CD8-positive, alpha-beta memory T cell (primary cell): ENCODE data around the gene CHST11. TPM values are rescaled to one million over a fixed set of nuclear protein-coding genes. Genes with fewer than 3 reads are reported as not detected.

Source experiments
- CTCF ChIA-PET: fragments of 350-600 bp; sonication (Branson Sonifier 250); formaldehyde crosslinking; loops from one replicate; lab custom pipeline; 2021; ENCODE audit warnings: antibody characterized with exemption; lab: Charles Lee
- POLR2A ChIA-PET: fragments of 350-600 bp; sonication (Branson Sonifier 250); formaldehyde crosslinking; loops from one replicate; lab custom pipeline; 2021; ENCODE audit warnings: antibody characterized with exemption; lab: Charles Lee
- DNase-seq, 5 donors: peaks; one replicate each; pipeline versions ENCODE4 v3.0.0 to v3.0.0-alpha.2; 2020 to 2022; ENCODE audit warnings: mixed read lengths in 1 of 5
- H3K27ac ChIP-seq: one replicate; pipeline ENCODE4 v1.7.0; 2013; ENCODE audit warnings: low read depth, mild to moderate bottlenecking, low read length, moderate library complexity
- H3K27me3 ChIP-seq: 2 replicates; pipeline ENCODE4 v1.7.0; 2013; ENCODE audit warnings: low read length, mild to moderate bottlenecking; ENCODE audit not compliant: insufficient read depth, poor library complexity, severe bottlenecking
- H3K36me3 ChIP-seq: 2 replicates; pipeline ENCODE4 v1.7.0; 2013; ENCODE audit warnings: mild to moderate bottlenecking, low read length, moderate library complexity; ENCODE audit not compliant: insufficient read depth
- H3K4me1 ChIP-seq: 2 replicates; pipeline ENCODE4 v1.7.0; 2013; ENCODE audit warnings: mild to moderate bottlenecking, low read length, moderate library complexity; ENCODE audit not compliant: insufficient read depth
- H3K4me3 ChIP-seq: 2 replicates; pipeline ENCODE4 v1.7.0; 2013; ENCODE audit warnings: mild to moderate bottlenecking, low read length
- H3K9me3 ChIP-seq: 2 replicates; pipeline ENCODE4 v1.7.0; 2013; ENCODE audit warnings: mild to moderate bottlenecking, low read length
- H3K27ac Mint-ChIP-seq, 8 donors: one replicate each; pipeline ENCODE4 v1.8.0; 2020 to 2021; ENCODE audit warnings: mixed read lengths in 8 of 8, mild to moderate bottlenecking in 6 of 8, inconsistent platforms in 3 of 8, moderate library complexity in 3 of 8
- H3K27me3 Mint-ChIP-seq, 2 donors: one replicate each; pipeline ENCODE4 v1.8.0; 2020 to 2021; ENCODE audit warnings: mixed read lengths in 2 of 2, mild to moderate bottlenecking in 1 of 2, moderate library complexity in 1 of 2
- H3K36me3 Mint-ChIP-seq, 3 donors: one replicate each; pipeline ENCODE4 v1.8.0; 2020 to 2021; ENCODE audit warnings: mixed read lengths in 3 of 3, inconsistent platforms in 1 of 3, mild to moderate bottlenecking in 1 of 3
- H3K4me1 Mint-ChIP-seq, 3 donors: one replicate each; pipeline ENCODE4 v1.8.0; 2020 to 2021; ENCODE audit warnings: mixed read lengths in 3 of 3, inconsistent platforms in 1 of 3, mild to moderate bottlenecking in 1 of 3
- H3K4me3 Mint-ChIP-seq, 7 donors: one replicate each; pipeline ENCODE4 v1.8.0; 2020 to 2021; ENCODE audit warnings: mixed read lengths in 7 of 7, mild to moderate bottlenecking in 6 of 7, moderate library complexity in 4 of 7, inconsistent platforms in 2 of 7
- H3K9me3 Mint-ChIP-seq, 5 donors: one replicate each; pipeline ENCODE4 v1.8.0; 2020 to 2022; ENCODE audit warnings: mixed read lengths in 5 of 5, mild to moderate bottlenecking in 3 of 5, moderate library complexity in 2 of 5, inconsistent platforms in 1 of 5
- polyA plus RNA-seq: library from polyadenylated mRNA; unstranded; fragments of 300-500 nt; fragmentation: Illumina TruSeq; gene quantifications from one replicate; pipeline ENCODE4 v1.2.3, GENCODE V29; 2021
- total RNA-seq, 2 experiments: library from RNA; stranded (reverse); gene quantifications; one replicate each; pipeline ENCODE4 v1.2.3, GENCODE V29; 2021

CHST11 gene
- total and polyA plus RNA-seq, 3 experiments from 2014 or later: 47.8 to 76.8 (median 51.5) TPM

DNA sequence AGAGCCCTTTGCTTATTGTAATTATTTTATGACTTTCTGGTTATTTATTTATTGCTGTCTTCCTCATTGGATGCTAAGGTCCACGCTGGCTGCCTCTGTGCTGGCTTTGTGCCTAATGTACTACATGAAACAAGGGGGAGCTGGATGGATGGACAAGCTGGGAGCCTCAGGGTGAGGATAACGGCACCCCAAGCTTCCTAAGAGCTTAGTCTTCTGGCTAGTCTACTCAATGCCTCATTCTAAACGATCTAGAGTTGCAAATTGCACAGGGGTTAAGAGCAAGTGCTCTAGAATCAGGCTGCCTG lies 172.0 kb downstream of the CHST11 start:
- H3K9me3 Mint-ChIP-seq: no peaks in the 10 kb centered on the region
- H3K36me3 Mint-ChIP-seq: peaks cover 0 to 28% (median 5%) of the 10 kb centered on the region in 3 donors
- Histone ChIP-seq H3K27ac (no peak overlapping the region), H3K27me3 (no peaks in the 10 kb centered on the region), H3K9me3 (no peaks in the 10 kb centered on the region), H3K4me3 (no peak overlapping the region), H3K4me1 (no peaks in the 10 kb centered on the region), H3K36me3 (no peaks in the 10 kb centered on the region)
- peaks cover 68 to 90% (median 80%) of the 10 kb centered on the region in 3 donors for H3K4me1 Mint-ChIP-seq
- POLR2A ChIA-PET: no interaction called here
- no peak overlapping the region for H3K4me3 Mint-ChIP-seq
- no peaks in the 10 kb centered on the region for H3K27me3 Mint-ChIP-seq
- CTCF ChIA-PET: interaction anchor here (1.0 to 2.1 kb wide), 2 partner anchors 172 to 248 kb away, joined by 3 to 10 read pairs; partner anchors contain the start of gene CHST11
- peak overlapping the region in 5 of 8 donors; percentile 35 to 79 (median 49) for H3K27ac Mint-ChIP-seq
- DNase-seq: no peak

DNA sequence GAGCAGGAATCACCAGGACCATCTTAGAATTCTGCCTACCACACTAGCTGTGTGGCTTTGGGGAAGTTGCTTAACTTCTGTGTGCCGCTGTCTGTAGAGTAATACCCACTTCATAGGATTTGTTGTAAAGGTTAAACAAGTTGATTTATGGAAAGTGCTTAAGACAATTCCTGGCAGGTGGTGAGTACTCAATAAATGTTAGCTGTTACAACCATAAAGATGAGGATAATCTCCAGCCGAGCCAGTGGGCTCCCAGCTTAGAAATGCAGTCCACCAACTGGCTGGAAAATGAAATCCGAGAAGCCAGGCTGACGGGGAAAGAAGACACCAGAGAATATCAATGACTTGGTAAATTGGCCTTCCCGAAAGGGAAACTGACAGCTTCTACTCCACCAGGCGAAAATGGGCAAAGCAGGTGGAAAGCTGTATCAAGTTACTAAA lies 173.5 kb downstream of the CHST11 start:
- no peak overlapping the region for H3K4me3 Mint-ChIP-seq
- peak overlapping the region in 2 of 8 donors; percentile 12 to 17 for H3K27ac Mint-ChIP-seq
- no peak for DNase-seq
- H3K9me3 ChIP-seq: no peaks in the 10 kb centered on the region
- H3K36me3 ChIP-seq: no peaks in the 10 kb centered on the region
- H3K4me3 ChIP-seq: no peak overlapping the region
- H3K4me1 ChIP-seq: no peaks in the 10 kb centered on the region
- no peak overlapping the region for H3K27ac ChIP-seq
- ChIA-PET CTCF (interaction anchor here (2.1 kb wide), 1 partner anchor 249 kb away, joined by 10 read pairs; no protein-coding TSS in a partner anchor), POLR2A (no interaction called here)
- H3K27me3 Mint-ChIP-seq: no peaks in the 10 kb centered on the region
- no peaks in the 10 kb centered on the region for H3K9me3 Mint-ChIP-seq
- peaks cover 66 to 90% (median 86%) of the 10 kb centered on the region in 3 donors for H3K4me1 Mint-ChIP-seq
- H3K36me3 Mint-ChIP-seq: peaks cover 0 to 31% (median 6%) of the 10 kb centered on the region in 3 donors
- H3K27me3 ChIP-seq: no peaks in the 10 kb centered on the region

DNA sequence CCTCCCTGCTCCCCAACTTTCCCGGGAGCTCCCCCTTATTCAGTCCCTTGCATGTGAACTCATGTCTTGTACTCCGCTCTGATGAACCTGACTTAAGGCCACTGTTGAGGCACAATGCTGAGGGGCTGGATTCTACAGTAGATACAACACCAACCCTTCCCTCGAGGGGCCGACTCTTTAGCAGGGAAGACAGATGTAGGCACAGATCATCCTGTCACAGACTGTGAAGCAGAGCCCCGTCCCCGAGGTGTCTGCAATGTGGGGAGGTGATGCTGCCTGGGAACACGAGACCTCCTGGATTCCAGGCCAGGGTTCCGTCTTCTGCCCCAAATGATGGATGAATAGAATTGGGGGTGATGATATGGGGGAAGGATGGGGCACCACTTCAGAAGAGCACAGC lies 175.1 kb downstream of the CHST11 start:
- peaks cover 0 to 32% (median 6%) of the 10 kb centered on the region in 3 donors for H3K36me3 Mint-ChIP-seq
- H3K4me1 Mint-ChIP-seq: peaks cover 68 to 89% (median 88%) of the 10 kb centered on the region in 3 donors
- Histone ChIP-seq H3K4me3 (no peak overlapping the region), H3K36me3 (no peaks in the 10 kb centered on the region), H3K4me1 (no peaks in the 10 kb centered on the region), H3K27ac (no peak overlapping the region), H3K27me3 (no peaks in the 10 kb centered on the region), H3K9me3 (no peaks in the 10 kb centered on the region)
- POLR2A ChIA-PET: no interaction called here
- H3K27me3 Mint-ChIP-seq: no peaks in the 10 kb centered on the region
- H3K9me3 Mint-ChIP-seq: no peaks in the 10 kb centered on the region
- H3K27ac Mint-ChIP-seq: peak overlapping the region in 2 of 8 donors; percentile 57 to 71
- CTCF ChIA-PET: no interaction called here
- DNase-seq: no peak
- peak overlapping the region in 2 of 7 donors; percentile 17 to 26 for H3K4me3 Mint-ChIP-seq

DNA sequence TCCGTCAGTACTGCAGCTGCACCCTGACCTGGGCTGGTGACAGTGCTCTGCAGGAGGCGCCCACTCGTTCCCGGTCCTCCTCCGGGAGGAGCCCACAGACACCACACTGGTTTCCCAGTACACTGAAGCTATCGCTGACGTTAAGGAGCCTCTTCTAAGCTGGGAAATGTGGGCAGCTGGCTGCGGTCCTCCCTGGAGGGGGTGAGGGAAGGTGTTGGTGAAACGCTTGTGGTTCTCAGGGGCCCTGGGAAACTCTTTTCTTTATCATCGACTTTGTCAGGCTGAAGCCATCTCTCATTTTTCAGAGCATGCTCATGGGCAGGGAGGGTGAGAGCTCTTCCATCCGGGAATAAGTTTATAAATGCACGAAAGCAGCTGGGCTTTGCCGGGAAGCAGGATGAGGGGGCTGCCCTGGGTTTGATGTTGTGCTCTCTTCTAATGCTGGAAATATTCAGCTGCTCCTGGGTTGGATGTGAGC lies 176.0 kb downstream of the CHST11 start:
- no peaks in the 10 kb centered on the region for H3K36me3 ChIP-seq
- CTCF ChIA-PET: no interaction called here
- POLR2A ChIA-PET: no interaction called here
- no peaks in the 10 kb centered on the region for H3K27me3 ChIP-seq
- Mint-ChIP-seq H3K36me3 (peaks cover 0 to 25% (median 5%) of the 10 kb centered on the region in 3 donors), H3K9me3 (no peaks in the 10 kb centered on the region), H3K4me1 (peaks cover 68 to 86% (median 85%) of the 10 kb centered on the region in 3 donors), H3K4me3 (peak overlapping the region in 1 of 7 donors; percentile 25), H3K27me3 (no peaks in the 10 kb centered on the region), H3K27ac (peak overlapping the region in 5 of 8 donors; percentile 15 to 76 (median 34))
- DNase-seq: no peak
- no peaks in the 10 kb centered on the region for H3K9me3 ChIP-seq
- peaks cover under 1% of the 10 kb centered on the region for H3K4me1 ChIP-seq
- no peak overlapping the region for H3K4me3 ChIP-seq
- H3K27ac ChIP-seq: no peak overlapping the region

DNA sequence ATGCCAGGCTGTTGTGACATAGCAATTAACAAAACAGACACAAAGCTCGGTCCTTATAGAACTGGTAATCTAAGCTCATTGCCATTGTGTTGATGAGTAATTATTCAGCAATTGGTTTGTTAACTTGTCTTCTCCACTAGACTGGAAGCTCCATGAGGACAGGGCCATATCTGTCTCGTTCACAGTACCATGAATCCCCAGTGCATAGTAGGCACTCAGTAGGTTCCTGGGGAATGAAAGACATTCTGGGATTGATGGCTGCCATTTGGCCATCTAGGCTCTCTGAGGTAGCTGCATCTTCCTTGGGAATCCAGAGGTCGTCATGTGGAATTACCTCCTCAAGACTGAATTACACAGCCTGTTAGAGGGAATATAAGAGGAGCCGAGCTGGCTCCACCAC lies 177.3 kb downstream of the CHST11 start:
- no peaks in the 10 kb centered on the region for H3K9me3 Mint-ChIP-seq
- Histone ChIP-seq H3K4me1 (peaks cover 3% of the 10 kb centered on the region), H3K9me3 (no peaks in the 10 kb centered on the region), H3K27ac (no peak overlapping the region), H3K4me3 (no peak overlapping the region), H3K36me3 (no peaks in the 10 kb centered on the region), H3K27me3 (no peaks in the 10 kb centered on the region)
- peaks cover 0 to 20% (median 5%) of the 10 kb centered on the region in 3 donors for H3K36me3 Mint-ChIP-seq
- H3K4me1 Mint-ChIP-seq: peaks cover 67 to 86% (median 85%) of the 10 kb centered on the region in 3 donors
- no peaks in the 10 kb centered on the region for H3K27me3 Mint-ChIP-seq
- CTCF ChIA-PET: interaction anchor here (1.1 to 1.9 kb wide), 3 partner anchors 9 to 252 kb away, joined by 4 to 5 read pairs (median 5); partner anchors contain the start of gene CHST11
- peak overlapping the region in 2 of 8 donors; percentile 21 to 49 for H3K27ac Mint-ChIP-seq
- no peak for DNase-seq
- H3K4me3 Mint-ChIP-seq: no peak overlapping the region
- POLR2A ChIA-PET: no interaction called here

DNA sequence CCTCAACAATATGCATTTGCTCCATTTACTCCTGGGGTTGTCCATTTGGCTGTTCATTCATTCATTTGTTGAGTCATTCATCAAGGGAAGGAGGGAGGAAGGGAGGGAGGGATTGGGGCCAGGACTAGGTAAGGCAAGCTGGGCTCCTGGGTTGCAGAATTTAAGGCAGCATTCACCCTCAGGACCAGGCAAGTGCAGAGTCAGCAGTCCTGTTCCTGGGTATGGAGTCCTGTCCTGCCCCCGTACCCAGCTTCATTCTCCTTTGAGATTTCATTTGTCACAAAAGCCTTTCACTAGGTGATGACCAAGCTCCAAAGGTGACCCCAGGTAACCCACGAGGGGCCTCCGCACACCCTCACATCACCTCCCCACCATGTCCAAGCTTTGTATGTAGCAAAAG lies 178.1 kb downstream of the CHST11 start:
- Mint-ChIP-seq H3K27me3 (no peaks in the 10 kb centered on the region), H3K9me3 (no peaks in the 10 kb centered on the region), H3K27ac (peak overlapping the region in 2 of 8 donors; percentile 5 to 6), H3K4me3 (no peak overlapping the region), H3K36me3 (peaks cover 0 to 28% (median 5%) of the 10 kb centered on the region in 3 donors), H3K4me1 (peaks cover 74 to 92% (median 91%) of the 10 kb centered on the region in 3 donors)
- CTCF ChIA-PET: interaction anchor here (1.1 to 1.9 kb wide), 3 partner anchors 10 to 253 kb away, joined by 4 to 5 read pairs (median 5); partner anchors contain the start of gene CHST11
- POLR2A ChIA-PET: no interaction called here
- no peak overlapping the region for H3K4me3 ChIP-seq
- DNase-seq: no peak
- H3K9me3 ChIP-seq: no peaks in the 10 kb centered on the region
- no peaks in the 10 kb centered on the region for H3K27me3 ChIP-seq
- no peak overlapping the region for H3K27ac ChIP-seq
- H3K4me1 ChIP-seq: peaks cover 3% of the 10 kb centered on the region
- H3K36me3 ChIP-seq: no peaks in the 10 kb centered on the region

DNA sequence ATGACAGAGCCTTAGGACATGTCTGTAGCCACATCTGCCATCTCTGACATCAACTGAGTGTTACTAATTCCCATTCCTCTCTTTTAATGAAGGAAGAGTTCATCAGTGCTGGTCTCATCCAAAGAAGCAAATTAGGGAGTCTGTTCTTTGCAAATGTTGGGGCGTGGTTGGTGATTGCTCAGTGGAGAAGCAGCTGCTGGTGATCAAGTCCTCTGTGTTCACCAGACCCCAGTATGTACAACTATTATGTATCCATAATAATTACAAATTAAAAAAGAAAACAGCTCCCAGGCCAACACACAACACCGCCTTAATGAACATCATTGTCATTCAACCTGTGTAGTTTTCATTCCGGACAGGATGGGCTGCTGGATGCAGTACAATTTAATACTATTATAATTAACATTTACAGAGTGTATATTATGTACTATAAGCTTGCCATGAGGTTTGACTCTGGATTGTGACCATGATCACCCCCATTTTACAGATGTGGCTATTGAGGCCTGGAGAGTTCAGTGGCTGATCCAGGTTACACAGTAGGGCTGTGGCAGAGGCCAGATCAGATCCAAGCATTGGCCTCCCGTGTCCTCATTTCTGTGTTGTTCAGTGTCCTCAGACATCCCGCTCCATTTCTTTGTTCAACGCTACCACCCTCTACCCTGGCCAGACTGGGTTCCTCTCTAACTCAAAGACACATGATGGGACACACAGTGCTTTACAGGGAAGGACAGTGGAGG lies 179.0 kb downstream of the CHST11 start:
- no peaks in the 10 kb centered on the region for H3K27me3 ChIP-seq
- no peaks in the 10 kb centered on the region for H3K36me3 ChIP-seq
- peaks cover 0 to 30% (median 11%) of the 10 kb centered on the region in 3 donors for H3K36me3 Mint-ChIP-seq
- no peak overlapping the region for H3K4me3 Mint-ChIP-seq
- H3K9me3 ChIP-seq: no peaks in the 10 kb centered on the region
- H3K4me1 Mint-ChIP-seq: peaks cover 73 to 91% (median 90%) of the 10 kb centered on the region in 3 donors
- H3K27ac ChIP-seq: no peak overlapping the region
- no peak for DNase-seq
- H3K27ac Mint-ChIP-seq: no peak overlapping the region
- H3K4me3 ChIP-seq: no peak overlapping the region
- POLR2A ChIA-PET: no interaction called here
- CTCF ChIA-PET: no interaction called here
- peaks cover 0 to 5% (median 0%) of the 10 kb centered on the region in 5 donors for H3K9me3 Mint-ChIP-seq
- H3K4me1 ChIP-seq: peaks cover 3% of the 10 kb centered on the region
- H3K27me3 Mint-ChIP-seq: no peaks in the 10 kb centered on the region

DNA sequence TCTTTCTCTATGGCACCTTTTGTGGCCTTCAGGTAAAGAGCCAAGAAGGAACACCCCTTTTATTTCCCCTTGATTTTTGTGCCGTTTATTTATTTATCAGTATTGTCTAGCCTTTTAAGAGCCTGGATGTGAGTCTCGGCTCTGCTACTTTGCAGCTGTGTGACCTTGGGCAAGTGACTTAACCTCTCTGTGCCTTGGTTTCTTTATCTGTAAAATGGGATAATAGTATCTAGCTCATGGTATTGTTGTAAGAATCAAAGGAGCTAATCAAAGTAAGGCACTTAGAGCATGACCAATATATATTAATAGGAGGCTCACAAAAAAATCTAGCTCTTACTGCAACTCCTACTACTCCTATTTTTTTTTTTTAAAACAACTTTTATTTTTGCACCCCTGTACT lies 179.7 kb downstream of the CHST11 start:
- DNase-seq: no peak
- POLR2A ChIA-PET: no interaction called here
- Mint-ChIP-seq H3K4me3 (peak overlapping the region in 1 of 7 donors; percentile 2), H3K27me3 (no peaks in the 10 kb centered on the region), H3K27ac (peak overlapping the region in 4 of 8 donors; percentile 6 to 54 (median 28)), H3K4me1 (peaks cover 71 to 89% (median 84%) of the 10 kb centered on the region in 3 donors), H3K9me3 (peaks cover 0 to 5% (median 0%) of the 10 kb centered on the region in 5 donors), H3K36me3 (peaks cover 0 to 29% (median 12%) of the 10 kb centered on the region in 3 donors)
- Histone ChIP-seq H3K4me3 (no peak overlapping the region), H3K27me3 (no peaks in the 10 kb centered on the region), H3K9me3 (no peaks in the 10 kb centered on the region), H3K4me1 (peaks cover 3% of the 10 kb centered on the region), H3K27ac (no peak overlapping the region), H3K36me3 (no peaks in the 10 kb centered on the region)
- CTCF ChIA-PET: no interaction called here
